ENCODE data around the gene FMN1.

Gene FMN1

GRCh38 chr15:32933236-32933635, 261.3 kb downstream of the FMN1 start:
- DNase-seq (ENCODE audit: low spot score), result no peak

- no peak for DNase-seq (ENCODE audit: low spot score)
These were observed 265.6 kb downstream of the FMN1 start for GRCh38 chr15:32928876-32929275.

DNA sequence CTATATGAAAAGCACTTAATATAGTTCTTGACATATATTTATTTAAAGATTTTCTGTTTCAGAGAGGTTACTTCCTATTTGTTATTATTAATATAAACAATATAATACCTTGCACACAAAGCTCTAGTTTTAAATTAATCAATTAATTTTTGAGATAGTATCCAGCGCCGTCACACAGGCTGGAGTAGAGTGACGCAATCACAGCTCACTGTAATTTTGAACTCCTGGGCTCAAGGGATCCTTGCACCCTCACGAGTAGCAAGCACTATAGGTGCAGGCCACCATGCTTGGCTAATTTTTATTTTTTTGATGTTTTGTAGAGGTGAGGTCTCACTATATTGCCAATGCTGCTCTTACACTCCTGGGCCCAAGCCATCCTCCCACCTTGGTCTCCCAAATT, 267.4 kb downstream of the FMN1 start:
- DNase-seq (ENCODE audit: low spot score), result no peak

DNA sequence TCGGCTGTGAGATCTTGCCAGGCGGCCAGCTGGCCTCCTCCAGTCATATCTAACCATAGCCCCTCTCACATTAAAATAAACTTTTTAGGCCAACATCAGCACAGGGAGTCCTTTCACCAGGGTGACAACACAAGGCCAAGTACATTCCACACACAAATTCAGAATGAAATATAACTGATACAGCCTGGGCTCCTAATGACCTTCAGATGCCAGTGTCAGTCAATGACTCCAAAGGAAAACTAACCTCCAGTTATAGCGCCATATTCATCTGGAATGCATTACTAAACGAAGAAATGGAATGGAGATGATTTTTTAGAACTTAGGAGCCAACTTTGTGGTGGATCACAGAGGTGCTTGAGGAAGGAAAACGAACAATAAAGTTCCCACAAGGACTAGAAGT, 271.3 kb downstream of the FMN1 start:
- no peak for DNase-seq (ENCODE audit: low spot score)

DNA sequence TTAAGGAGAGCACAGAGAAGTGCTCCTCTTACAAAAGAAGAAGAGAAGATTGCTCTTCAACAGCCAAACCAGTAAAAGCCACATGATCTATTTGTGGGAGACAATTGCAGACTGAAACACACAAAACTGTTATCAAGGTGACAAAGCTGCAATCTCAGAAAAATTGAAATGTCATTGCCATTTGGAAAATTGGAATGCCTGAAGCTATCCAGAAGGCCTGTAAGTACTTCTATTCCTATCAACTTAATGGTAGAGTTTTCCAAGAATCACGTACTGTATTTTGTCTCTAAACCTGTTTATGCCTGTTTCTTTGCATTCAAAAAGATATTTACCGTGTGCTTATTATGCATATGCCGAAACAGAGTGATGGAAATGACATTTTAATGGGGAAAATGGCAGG, 272.0 kb downstream of the FMN1 start:
- no peak for DNase-seq (ENCODE audit: low spot score)

DNA sequence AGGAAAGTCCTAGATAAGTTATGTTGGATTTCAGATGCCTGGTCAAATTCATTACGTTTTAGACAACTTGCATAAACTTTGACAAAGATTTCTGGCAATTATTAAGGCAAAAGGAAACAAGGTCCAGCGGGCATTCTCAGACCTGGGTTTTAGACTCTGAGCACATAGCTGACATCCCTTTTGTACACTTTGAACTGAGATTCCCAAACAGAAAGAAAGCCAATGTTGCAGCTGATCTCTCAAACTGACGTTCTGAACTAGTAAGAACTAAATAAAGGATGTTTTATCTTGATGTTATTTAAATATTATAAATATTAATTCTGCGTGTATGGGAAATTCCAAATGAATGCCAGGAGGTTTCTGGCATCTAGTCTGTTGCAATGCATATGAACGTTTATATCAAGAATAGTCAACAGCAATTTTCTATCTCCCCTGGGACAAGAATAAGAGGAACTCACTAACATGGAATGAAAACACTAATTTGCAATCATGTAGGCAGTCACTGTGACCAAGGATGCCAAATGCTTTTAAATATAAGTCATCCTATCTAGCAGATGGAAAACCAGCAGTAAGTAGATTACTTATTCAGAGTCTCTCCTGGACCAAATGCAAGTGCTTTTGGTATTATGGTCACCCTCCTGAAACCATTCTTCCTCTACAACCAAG, 274.6 kb downstream of the FMN1 start:
- no peak for DNase-seq (ENCODE audit: low spot score)

DNA sequence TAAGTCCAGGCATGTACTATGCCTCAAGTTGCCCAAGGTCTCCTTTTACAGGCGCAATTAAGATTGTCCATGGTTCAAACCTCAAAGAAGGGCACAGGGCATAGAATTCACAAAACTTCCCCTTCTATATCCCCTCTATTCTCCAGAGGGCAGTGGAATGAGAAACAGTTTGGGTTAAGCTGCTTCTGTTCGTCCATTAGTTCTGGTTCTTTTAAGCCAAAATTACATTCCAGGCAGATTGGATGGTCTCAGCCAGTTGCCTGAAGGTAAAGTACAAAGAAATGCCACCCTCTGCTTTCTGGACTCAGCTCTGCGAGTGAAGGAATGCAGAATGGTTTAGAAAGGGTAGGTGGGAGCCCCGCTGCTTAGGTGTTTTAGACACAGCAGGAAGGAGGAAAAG, 276.0 kb downstream of the FMN1 start:
- no peak for DNase-seq (ENCODE audit: low spot score)

DNA sequence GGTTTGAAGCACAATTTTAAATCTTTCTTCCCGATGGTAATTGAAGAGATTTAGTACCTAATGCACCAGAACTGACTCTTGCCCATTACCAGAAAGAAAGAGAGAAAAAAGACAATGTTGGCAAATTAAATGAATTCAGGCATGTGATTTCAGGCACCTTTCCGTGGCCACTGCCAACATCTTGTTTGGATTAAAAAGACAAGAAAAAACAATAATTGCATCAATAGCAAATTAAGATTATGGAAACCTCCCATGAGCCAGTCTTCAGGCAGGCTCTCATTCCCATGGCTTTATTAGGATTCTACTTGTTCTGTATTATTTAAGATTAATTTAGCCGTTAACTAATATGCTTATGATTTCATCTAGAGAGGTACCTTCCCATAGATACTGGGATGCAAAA, 283.7 kb downstream of the FMN1 start:
- DNase-seq (ENCODE audit: low spot score), result no peak

DNA sequence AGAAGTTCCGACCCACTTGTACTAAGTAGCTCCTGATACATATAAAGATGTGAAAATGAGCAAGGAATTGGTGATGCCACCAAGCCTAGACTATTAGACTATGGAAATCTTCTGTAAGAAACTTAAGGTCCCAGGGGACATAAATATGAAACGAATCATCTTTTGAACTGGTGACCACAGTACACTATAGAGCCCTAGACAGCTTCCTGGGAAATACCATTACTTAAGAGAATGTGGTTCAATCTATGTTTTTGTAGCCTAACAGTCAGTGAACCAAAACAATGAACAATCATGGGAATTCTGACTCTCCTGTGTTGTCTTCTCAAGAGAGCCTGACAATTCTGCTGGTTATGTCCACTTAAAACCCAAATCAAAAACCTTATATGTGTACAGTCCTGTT, 285.1 kb downstream of the FMN1 start:
- no peak for DNase-seq (ENCODE audit: low spot score)

DNA sequence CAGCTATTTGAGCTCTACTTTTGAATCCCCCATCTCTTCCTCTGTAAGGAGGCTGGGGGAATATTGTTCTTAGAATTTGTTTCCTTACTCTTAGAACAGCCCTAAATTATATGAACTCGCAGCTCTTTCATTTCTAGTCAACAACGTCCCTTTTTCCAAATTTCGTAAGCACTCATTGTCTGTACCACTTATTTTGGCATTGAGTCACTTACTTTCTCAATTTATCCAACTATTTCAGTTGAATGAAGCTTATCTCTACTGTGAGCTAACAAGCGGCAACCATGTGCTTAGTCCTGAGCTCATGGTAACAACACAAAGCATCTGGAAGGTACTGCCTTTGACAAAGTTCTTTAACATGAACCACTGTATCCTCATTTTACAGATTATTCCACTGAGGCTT, 285.6 kb downstream of the FMN1 start:
- no peak for DNase-seq (ENCODE audit: low spot score)

GRCh38 chr15:32908135-32908801, 286.2 kb downstream of the FMN1 start:
- DNase-seq (ENCODE audit: low spot score), result peak; percentile 4

- DNase-seq (ENCODE audit: low spot score), result no peak
These were observed 289.0 kb downstream of the FMN1 start for GRCh38 chr15:32905481-32905880.

DNA sequence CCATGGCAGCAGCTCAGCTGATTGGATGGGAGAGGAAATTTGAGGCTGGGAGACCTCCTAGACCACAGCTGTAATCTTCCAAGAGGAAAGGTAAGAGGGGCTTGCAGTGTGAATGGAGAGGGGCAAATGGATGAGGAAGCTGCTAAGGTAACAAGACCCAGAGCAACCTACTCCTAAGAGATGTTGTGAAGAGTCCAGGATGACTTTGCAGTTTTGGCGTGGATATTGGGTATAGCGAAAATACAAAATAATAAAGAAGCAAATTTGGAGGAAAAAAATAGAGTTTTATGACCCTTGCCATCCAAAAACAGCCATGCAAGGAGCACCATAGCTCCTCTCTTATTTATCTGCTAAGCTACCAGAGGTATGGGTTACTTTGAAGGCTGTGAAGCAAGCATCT, 290.1 kb downstream of the FMN1 start:
- no peak for DNase-seq (ENCODE audit: low spot score)

DNA sequence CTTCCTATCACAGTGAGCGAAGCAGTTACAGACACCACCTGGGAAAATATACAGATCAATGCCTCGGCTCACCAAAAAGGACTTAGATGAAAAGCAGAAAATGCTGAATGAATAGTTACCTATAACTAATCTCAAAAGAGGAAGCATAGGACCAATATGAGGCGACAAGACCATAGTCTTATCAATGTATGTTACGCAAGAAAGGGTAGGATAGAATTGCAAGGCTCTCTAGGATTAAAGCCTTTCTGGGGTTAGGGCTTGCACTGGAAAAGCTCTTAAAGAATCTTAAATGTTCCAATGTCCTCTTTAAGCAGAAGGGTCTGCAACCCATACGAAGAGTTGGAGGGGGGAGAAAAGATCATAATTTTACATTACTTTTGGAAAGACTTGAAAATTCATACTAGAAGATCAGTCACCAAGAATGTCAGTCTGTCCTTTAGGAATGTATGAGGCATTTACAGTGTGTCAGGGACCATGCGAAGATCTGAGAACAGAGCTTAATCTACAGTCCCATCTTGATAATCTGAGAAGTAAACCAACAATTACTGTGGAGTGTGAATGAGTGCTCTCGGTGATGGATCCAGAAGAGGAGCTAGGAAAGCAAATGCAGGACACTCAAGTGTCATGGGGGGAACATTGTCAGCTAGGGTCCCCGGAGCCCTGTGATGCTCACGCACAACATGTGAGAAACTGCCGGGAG, 290.8 kb downstream of the FMN1 start:
- DNase-seq (ENCODE audit: low spot score), result no peak

- no peak for DNase-seq (ENCODE audit: low spot score)
These were observed 292.5 kb downstream of the FMN1 start for GRCh38 chr15:32901995-32902394.

GRCh38 chr15:32901192-32901591, 293.3 kb downstream of the FMN1 start:
- no peak for DNase-seq (ENCODE audit: low spot score)

DNA sequence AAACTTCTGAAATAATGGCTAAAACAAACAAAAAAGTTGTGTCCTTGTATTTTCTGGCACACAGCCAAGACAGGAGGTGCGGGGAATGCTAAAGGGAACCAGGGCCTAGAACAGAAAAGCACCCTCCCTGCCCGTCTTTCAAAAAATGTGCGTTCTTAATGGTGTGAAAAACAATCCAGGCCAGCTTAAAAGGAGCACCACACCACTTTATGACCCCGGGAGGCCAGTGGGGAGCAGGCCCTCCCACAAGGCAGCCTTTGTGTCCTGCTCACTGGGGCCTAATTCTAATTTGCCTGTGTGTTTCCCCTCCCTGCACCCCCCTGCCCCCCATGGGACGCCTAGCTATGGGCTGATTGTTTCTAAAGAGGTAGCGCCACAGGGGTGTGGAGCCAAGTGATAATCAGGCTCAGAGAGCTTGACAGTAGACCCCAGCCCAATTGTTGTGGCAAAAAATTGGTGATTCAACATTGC, 295.4 kb downstream of the FMN1 start:
- DNase-seq (ENCODE audit: low spot score), result no peak

DNA sequence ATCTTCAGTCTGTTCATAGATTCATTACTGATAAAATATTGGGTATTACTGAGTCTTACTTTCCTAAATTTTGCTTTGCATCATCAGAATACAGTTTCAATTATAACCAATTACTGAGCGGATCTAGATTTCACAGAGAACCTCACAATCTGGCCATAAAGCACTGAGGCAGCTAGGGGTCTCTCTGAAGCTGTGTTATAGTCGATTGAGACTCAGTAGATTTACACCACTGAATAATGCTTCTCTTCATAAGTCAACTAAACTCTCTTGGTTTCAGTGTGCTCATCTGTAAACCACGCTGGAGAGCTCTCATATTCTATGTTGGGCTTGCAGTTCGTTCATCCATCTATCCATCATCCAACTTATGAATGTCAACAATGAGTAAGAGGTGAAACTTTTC, 296.1 kb downstream of the FMN1 start:
- no peak for DNase-seq (ENCODE audit: low spot score)

GRCh38 chr15:32893421-32893820, 301.1 kb downstream of the FMN1 start:
- no peak for DNase-seq (ENCODE audit: low spot score)

- no peak for DNase-seq (ENCODE audit: low spot score)
These were observed 305.3 kb downstream of the FMN1 start for GRCh38 chr15:32889214-32889613.

- DNase-seq (ENCODE audit: low spot score), result no peak
These were observed 306.2 kb downstream of the FMN1 start for GRCh38 chr15:32888221-32888761.

GRCh38 chr15:32887090-32887489, 307.4 kb downstream of the FMN1 start:
- DNase-seq (ENCODE audit: low spot score), result no peak

- DNase-seq (ENCODE audit: low spot score), result no peak
These were observed 308.1 kb downstream of the FMN1 start for GRCh38 chr15:32886459-32886858.
